HG02571 (cell line): ENCODE results near the gene SDK2.
"Not testable (repeated sequence)": the region's sequence is repeated elsewhere in the genome, so short reads cannot be mapped to it uniquely, and the experiment has no call there.

Experiments used
- ATAC-seq: cut with Tn5 transposase; IDR thresholded peaks from one replicate; pipeline ENCODE4 v1.9.1; 2021; ENCODE audit warnings: mild to moderate bottlenecking, moderate library complexity; ENCODE audit not compliant: unreplicated experiment

The SDK2 gene

GRCh38 chr17:73376152-73376551 is 268.1 kb downstream of the SDK2 start:
- ATAC-seq: no peak

DNA sequence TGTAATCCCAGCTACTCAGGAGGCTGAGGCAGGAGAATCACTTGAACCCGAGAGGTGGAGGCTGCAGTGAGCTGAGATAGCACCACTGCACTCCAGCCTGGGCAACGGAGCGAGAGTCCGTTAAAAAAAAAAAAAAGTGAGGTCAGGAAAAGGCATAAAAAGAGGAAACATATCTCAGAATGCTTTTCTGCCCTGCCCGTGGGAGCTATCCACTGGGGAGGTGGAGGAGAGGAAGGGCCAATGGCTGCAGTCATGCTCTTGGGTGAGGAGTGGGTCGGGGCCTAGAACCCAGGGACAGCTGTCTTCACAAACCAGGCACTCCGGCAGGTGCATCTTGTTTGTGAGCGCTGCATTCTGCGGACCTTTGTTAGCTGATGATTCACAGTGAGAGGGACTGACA is 272.4 kb downstream of the SDK2 start:
- no peak for ATAC-seq

DNA sequence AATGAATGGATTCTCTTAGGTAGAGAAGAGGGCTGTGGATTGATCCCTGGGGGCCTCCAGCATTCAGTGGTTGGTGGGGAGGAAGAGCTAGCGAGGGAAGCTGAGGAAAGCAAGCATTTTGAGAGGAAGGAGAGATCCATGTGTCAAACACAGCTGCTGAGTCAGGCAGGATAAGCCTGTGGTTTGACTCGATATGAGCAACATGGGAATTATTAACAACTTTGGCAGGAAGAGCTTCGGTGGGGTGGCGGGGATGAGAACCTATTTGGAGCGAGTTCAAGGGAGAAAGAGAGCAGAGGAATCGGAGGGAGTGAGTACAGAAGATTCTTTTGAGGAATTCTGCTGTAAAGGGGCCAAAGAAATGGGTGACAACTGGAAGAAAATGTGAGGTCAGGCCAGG is 273.0 kb downstream of the SDK2 start:
- no peak for ATAC-seq

GRCh38 chr17:73369817-73370490 is 274.3 kb downstream of the SDK2 start:
- ATAC-seq: not testable (repeated sequence)

- ATAC-seq: no peak
Observed at GRCh38 chr17:73369111-73369521, 275.1 kb downstream of the SDK2 start.

DNA sequence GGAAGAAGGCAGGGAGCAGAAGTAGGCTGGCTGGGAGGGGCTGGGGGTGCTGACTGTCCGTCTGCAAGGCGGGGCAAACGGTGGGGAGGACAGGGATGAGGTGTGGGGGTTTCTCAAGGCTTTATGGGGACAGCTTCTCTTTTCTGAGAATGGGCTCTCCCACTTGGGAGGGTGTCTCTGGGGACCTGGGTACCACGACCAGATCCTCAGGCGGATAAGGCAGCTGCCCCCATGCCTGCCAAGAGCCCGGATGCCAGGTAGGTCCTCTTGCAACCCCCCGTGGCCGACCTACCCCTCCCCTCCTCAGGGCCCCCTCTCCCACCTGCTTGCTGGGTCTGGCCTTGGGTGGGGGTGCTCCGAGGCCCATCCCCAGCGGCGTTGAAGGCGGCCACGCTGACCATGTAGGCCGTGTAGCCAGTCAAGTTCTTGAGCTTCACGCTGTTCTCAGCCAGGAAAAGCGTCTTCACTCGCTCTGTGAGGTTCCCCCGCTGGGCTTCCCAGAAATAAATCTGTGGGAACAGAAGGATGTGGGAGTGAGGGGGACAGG is 276.1 kb downstream of the SDK2 start:
- ATAC-seq: no peak

DNA sequence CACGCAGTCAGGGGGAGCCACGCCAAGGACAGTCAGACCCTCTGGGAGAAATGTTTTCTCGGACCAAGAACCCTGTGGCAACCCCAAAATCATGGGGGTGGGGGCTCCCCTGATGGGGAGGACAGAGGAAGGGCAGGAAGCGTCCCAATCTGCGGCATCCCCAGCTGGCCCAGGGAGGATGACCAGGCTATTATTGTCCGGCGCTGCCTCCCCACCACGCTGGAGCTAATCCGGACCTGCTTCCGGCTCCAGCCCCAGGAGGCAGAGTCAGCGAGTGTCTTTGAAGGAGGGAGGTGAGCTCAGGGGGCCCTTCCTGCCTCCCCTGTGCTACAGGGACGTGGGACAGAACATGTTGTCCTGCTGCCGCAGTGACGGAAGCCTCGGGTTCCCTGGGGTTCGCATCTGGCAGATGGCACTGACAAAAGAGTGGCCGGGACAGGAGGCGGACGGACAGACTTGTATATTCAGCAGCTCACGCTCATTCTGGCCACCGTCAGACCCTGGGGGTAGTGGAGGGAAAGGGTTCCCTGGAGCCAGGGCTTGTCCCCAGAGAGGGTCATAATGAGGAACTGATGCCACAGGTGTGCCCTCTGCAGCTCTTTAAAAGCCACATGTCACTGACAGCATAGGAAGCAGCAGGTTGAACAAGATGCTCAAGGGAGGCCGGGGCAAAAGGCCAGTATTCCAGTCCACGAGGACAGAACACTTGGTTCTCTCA is 278.2 kb downstream of the SDK2 start:
- ATAC-seq: no peak

DNA sequence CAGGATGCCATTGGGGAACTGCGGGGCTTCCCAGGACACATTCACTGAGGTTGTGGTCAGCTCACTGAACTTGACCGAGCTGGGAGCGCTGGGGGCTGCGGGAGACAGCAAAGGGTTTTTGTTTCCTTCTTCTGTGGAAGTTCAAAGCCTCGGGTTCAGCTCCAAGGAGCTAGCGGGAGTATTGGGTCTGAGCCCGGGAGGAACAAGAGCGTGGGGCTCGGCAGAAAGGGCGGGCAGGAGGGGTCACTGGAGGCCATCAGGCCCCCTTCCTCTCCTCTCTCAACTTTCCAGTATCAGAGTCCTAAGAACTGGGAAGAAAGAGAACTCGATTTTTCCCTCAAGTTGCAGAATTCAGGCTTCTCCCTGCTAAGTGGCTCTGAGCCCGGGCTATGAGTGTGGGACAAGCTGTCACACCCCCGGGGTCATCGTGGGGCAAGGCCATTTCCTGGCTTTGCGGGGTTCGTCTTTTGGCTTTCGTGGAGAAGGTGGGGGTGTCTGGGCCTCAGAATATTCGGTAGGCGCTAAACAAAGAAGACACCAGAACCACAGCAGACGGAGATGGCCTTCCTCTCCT is 278.9 kb downstream of the SDK2 start:
- no peak for ATAC-seq

- no peak for ATAC-seq
Observed at GRCh38 chr17:73364155-73364522, 280.1 kb downstream of the SDK2 start.

DNA sequence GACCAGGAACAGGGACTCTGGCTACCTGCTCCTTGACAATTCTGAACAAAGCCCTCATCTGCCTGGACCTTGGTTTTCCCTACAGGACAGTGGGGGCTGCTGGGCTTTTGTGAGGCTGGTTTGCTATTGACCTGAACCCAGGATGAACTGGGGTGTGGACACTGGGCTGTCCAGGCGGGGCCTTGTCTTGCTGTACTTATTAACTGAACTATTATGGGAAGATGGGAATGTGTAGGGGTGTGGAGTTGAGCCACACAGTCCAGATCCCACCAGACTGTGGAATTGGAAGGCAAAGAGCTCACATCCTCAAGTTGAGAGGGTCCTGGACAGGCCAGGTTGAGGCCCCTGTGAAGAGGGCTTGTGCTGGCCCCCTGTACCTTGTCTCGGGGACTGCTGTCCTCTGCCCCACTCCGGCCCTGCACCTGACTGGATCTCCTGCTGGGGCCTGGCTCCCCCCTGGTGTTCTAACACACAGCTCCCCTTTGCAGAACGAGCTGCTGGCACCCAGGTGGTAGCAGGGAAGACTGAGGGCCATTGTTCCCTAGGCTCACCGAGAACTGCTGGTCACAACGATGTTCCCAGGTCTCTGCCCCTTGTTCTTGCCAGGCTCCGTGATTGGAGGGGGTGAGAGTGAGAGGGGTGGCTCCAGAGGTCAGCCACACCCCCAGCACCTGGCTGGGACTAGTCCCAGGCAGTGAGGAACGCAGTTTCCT is 280.6 kb downstream of the SDK2 start:
- ATAC-seq: no peak

- no peak for ATAC-seq
Observed at GRCh38 chr17:73362697-73363096, 281.5 kb downstream of the SDK2 start.

GRCh38 chr17:73360961-73361761 is 283.1 kb downstream of the SDK2 start:
- no peak for ATAC-seq

GRCh38 chr17:73359987-73360410 is 284.2 kb downstream of the SDK2 start:
- no peak for ATAC-seq

DNA sequence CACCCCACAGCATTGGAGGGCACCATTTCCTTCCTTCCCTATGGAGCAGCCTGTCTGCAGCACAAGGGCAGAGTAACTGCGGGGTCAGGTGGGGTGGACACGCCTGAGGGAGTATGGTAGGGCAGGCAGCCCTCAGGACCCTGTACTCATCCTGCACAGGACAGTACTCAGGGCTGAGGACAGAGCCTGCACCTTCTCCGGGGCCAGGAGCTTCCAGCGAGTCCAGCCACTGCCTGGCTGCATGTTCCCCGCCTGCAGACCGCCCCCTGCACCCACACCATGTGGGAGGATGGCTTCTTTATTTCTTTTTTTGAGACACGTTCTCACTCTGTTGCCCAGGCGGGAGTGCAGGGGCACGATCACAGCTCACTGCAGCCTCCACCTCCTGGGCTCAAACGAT is 284.9 kb downstream of the SDK2 start:
- ATAC-seq: no peak

DNA sequence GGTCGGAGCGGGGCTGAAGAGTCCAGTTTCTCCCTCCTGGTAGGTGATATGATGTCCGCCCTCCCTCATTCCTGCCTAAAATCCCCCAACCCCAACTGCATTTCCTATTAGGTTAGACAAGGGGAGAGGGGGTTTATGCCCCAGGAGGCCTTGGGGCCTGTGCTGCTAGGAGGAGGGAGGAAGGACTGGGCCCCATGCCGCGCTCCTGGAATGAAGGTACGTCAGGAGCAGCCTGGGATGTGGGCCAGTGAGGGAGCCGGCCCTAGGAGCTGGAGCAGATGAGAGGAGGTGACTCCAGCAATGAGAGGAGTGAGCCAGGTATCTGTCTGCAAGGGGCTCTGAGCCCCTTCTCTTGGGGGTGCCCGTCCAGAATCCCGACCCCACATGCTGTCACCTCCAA is 285.6 kb downstream of the SDK2 start:
- no peak for ATAC-seq

- ATAC-seq: no peak
Observed at GRCh38 chr17:73357981-73358380, 286.3 kb downstream of the SDK2 start.

DNA sequence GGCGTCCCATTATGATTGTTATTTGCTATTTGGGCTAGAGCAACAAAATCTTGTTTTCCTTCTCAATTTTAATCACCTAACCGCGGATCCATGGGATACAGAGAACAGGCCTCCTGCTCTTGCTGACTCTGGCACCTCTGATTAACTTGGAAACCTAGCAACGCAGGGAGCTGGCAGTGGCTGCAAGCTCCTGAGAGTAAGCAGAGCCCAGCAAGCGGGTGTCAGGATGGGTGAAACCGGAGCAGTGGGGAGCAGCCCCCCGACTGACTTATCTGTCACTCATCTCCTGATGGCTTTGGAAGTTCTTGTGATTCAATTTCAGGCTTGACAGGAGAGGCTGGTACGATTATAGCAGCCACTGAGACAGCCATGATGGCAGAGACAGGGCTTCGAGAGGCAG is 286.9 kb downstream of the SDK2 start:
- ATAC-seq: no peak

DNA sequence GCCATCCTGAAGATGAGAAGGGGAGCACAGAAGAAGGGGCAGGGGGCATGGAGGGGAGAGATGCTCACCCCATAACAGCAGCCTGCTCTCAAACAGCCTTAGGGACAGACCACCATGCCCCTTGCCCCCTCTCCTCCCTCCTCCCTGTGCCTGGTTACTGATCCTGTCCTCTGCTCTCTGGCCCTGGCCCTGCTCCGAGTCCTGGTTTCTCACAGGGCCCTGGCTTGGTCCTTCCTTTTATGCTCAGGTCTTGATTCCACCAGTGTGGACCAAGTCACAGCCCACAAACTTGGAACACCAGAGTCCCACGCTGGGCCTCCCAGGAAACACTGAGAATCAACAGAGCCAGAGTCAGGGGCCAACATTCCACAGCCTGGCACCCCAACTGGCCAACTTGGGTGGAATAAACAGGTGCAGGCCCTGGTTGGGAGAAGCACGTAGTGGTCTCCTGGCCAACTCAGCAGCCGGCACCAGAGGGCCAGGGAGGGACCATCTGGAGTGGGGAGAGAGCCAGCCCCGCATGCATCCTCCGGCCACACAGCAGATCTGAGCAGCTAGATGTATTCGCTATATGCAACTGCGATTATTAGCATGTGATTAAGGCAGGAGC is 287.6 kb downstream of the SDK2 start:
- no peak for ATAC-seq

DNA sequence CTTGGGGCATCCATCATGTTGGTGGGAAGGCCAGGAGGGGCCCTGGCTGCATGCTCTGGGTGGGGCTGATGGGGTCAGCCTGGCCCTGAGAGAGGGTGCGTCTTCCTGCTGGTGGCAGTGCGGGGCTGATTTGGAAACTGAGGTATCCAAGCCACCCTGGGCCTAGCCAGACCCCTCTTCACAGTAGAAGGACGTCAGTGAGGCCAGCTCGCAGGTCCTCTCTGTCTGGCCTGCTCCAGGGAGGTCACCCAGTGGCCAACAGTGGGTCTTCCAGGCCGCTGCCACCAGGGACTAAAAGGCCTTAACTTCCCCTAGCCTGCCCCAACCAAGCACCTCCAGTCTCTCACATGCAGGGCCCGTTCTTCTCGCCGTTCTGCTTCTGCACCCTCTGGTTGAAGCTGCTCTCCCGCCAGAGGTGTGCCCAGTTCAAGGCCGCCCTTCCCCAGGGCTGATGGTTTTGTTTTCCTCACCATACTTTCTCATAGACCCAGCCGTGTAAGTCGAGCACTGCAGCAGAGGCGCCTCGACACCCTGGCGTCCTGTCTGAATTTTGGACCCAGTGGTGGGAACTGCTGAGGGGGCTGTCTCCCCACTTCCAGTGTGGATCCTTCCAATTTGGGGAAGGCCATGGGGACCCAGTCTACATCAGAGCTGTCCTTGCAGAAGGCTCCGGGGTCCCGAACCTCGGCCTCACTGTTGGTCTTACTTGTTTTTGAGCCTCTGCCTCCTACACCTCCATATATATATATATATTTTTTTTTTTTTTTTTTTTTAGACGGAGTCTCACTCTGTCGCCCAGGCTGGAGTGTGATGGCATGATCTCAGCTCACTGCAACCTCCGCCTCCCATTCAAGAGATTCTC is 289.6 kb downstream of the SDK2 start:
- no peak for ATAC-seq
